Amniotic epithelial cell (primary cell): ENCODE data around the gene NR3C2.
"Not testable (repeated sequence)": the region's sequence is repeated elsewhere in the genome, so short reads cannot be mapped to it uniquely, and the experiment has no call there.

ENCODE experiments used
- DNase-seq: peaks from one replicate; pipeline ENCODE4 v3.0.0-alpha.2; 2010; ENCODE audit warnings: low read depth

Gene NR3C2

GRCh38 chr4:148215202-148215601, 227.0 kb downstream of the NR3C2 start:
- DNase-seq, result no peak

GRCh38 chr4:148214529-148215166, 227.6 kb downstream of the NR3C2 start:
- DNase-seq, result peak; percentile 53

GRCh38 chr4:148211533-148211932, 230.7 kb downstream of the NR3C2 start:
- DNase-seq, result peak; percentile 21

- DNase-seq, result no peak
These were observed 231.6 kb downstream of the NR3C2 start for GRCh38 chr4:148210661-148211060.

- DNase-seq, result no peak
These were observed 235.1 kb downstream of the NR3C2 start for GRCh38 chr4:148207068-148207467.

- DNase-seq, result no peak
These were observed 236.7 kb downstream of the NR3C2 start for GRCh38 chr4:148205476-148205875.

GRCh38 chr4:148204892-148205291, 237.3 kb downstream of the NR3C2 start:
- DNase-seq, result no peak

- DNase-seq, result no peak
These were observed 238.0 kb downstream of the NR3C2 start for GRCh38 chr4:148204171-148204570.

GRCh38 chr4:148203056-148203898, 238.9 kb downstream of the NR3C2 start:
- DNase-seq, result no peak

- DNase-seq, result peak; percentile 20
These were observed 241.3 kb downstream of the NR3C2 start for GRCh38 chr4:148200960-148201359.

- no peak for DNase-seq
These were observed 246.1 kb downstream of the NR3C2 start for GRCh38 chr4:148196164-148196563.

- DNase-seq, result no peak
These were observed 249.7 kb downstream of the NR3C2 start for GRCh38 chr4:148192526-148192925.

GRCh38 chr4:148187454-148188222, 254.6 kb downstream of the NR3C2 start:
- not testable (repeated sequence) for DNase-seq

GRCh38 chr4:148184922-148185321, 257.3 kb downstream of the NR3C2 start:
- no peak for DNase-seq

- DNase-seq, result no peak
These were observed 259.8 kb downstream of the NR3C2 start for GRCh38 chr4:148182230-148182911.

GRCh38 chr4:148173397-148174017, 268.7 kb downstream of the NR3C2 start:
- DNase-seq, result peak; percentile 23

- DNase-seq, result no peak
These were observed 270.6 kb downstream of the NR3C2 start for GRCh38 chr4:148171596-148171995.

- DNase-seq, result no peak
These were observed 271.5 kb downstream of the NR3C2 start for GRCh38 chr4:148170408-148171365.

- no peak for DNase-seq
These were observed 276.1 kb downstream of the NR3C2 start for GRCh38 chr4:148166132-148166591.

- no peak for DNase-seq
These were observed 277.7 kb downstream of the NR3C2 start for GRCh38 chr4:148164557-148164956.
